Pulmonary artery endothelial cell (primary cell): ENCODE measurements around the gene CRACR2A. TPM values are rescaled to one million over a fixed set of nuclear protein-coding genes. Genes with fewer than 3 reads are reported as not detected.

Source experiments
- DNase-seq: peaks from one replicate; pipeline ENCODE4 v3.0.0-alpha.2; 2011; ENCODE audit warnings: low read depth, low spot score
- total RNA-seq: library from RNA; depleted of rRNA; stranded (reverse); fragments of >200 nt; gene quantifications from 2 replicates; pipeline ENCODE4 v1.2.3, GENCODE V29; 2014

The CRACR2A gene
- total RNA-seq, 1 donor from 2014 or later = 7.1 TPM

DNA sequence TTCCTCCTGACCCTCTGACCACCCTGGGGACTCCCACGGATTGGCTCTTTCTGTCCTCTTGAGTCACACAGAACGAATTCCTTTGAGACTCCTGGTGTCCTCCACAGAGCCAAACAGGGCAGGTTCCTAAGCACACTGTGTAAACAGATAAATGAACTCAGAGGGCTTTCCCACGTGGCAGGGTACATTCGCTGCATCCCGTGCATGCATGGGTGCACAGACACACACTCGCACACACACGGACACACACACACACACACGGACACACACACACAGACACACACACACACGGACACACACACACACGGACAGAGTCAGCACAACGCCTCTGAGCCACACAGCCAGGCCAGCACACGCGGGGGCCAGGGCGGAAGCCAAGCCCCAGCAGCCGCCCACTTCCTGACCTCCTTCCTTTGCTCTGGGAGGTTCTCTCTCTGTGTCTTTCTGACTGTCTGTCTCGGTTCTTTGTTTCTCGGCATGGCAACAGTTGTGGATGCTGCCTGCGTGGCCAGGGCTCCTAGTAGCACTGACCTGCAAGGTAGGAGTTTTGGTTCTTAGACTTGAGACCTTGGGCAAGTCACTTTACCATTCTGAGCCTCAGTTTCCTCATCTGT is 706 bp downstream of the CRACR2A start:
- DNase-seq = peak; percentile 22

DNA sequence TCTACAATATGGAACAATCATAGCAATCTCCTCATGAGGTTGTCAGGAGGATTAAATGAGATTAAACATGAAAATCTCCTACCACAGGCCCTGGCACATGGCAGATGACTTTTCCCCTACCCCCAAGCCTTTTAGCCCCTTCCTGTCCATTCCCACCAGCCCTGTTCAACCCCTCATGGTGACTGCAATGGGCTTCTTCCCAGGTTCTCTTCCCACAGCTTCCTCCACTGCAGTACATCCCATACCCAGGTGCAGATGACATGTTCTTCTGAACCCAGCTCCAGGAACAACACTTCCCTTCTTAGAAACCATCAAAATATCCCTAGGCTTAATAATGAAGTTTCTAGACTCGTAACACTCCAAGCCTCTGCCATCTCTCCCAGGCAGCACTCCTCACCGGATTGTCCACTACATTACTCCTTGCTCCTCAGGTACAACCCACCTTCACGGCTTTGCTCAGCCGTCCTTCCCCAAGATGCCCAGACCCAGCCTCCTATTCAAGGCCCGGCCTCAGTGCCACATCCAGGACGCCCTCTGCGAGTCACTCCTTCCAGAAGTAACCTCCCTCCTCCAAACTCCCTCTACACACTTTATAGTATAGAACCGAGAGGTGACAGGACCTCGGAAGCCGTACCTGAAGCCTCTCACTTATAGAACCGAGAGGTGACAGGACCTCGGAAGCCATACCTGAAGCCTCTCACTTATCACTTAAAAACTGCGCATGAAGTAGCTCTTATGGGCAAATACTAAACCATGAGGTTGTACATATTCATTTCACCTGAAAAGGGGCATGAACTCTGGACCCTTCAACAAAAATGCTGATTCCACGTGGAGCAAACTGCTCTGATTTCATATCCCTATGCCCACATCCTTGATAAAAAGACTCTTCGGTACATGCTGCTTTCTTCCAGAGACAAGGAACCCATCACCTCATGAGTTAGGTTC is 1.5 kb downstream of the CRACR2A start:
- no peak for DNase-seq

DNA sequence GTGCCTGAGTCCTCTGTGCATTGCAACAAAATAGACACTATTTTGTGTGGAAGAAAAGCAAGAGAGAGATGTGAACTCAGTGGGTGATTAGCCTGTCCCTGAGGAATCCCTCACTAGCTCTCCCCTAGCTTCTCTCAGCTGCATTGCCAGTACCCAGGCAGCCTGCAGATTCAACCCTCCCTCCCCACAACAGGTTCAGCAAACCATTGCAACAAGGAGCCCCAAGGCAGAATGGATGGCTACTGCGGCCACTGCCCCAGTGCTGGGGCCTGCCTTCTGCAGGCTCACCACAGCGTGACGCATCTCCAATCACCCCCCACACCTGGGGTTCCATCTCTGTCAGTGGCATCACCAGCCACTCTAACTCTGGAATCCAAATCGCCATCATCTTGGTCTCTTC is 2.3 kb downstream of the CRACR2A start:
- no peak for DNase-seq

DNA sequence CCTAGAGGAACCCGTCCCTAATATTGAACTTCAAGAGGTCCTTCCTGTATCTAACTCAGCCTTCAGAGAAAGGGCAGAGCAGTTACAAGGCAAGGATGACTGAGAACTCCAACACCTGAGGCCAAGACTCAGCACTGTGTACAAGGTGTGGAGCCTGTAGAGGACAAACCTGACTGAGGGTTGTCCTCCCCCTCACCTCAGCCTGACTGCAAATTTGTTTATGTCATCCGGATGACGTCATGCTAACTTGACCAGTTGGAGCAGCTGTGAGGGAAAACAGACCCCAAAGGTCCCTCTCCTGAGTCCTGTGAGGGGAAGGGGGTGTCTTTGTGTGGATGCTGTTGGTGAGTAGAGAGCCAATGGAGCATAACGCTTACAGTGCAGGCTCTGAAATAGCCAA is 4.3 kb downstream of the CRACR2A start:
- no peak for DNase-seq

DNA sequence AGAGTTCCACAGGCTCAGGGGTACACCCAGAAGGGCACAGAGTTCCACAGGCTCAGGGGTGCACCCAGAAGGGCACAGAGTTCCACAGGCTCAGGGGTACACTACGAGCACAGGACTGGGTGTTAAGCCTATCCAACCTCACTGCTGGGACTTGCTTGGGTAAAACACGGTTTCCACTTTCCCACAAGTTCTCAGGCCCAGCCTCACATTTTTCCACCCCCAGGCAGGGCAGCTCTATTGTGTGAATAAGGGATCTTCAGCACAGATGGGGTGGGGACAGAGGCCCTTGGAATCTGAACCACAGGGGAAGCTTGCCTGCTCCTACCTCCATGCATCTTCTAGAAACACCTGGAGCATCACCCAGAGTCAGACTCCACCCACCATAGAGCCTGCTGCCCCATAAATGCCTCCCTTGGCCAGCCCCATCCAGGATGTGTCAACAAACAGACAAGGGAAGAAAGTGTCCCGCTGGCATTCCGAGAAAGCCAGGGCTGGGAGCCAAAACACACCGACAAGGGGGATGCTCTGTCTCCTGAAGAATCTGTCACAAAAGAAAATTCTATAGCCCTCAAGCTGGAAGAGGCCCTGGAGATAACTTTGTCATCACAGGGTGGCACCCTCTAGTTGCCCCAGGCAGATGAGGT is 4.8 kb downstream of the CRACR2A start:
- no peak for DNase-seq

DNA sequence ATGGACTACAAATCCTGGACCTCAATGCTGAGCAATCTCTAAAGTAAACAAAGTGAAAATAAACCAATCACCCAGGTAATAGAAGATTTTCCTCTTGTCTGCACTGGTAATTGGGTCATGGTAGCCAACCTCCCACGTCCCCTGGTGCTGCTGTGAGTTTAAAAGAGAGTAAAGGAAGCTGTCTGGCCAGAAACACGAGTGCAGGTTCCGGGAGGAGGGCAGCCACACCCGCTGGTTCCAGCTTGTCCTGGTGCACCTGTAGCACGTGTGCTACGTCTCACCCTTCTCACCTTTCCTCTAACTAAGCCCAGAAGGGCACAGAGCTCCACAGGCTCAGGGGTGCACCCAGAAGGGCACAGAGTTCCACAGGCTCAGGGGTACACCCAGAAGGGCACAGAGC is 5.4 kb downstream of the CRACR2A start:
- DNase-seq = no peak

DNA sequence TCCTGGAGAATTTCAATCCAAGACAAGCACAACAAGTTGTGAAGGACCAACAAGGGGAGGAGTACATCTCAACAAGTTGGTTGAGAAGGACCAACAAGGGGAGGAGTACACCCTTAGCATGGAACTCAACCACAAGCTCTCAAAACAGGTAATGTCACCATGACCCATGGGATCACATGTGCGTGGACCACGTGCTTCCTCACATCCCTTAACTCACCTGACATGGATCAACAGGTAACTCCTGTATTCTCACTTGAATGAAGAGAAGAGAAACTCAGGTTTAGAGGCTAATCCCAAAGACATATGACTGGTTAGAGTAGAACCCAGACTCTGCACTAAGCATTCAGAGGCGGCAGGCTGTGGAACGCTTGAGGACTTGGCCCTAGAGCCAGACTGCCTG is 6.2 kb downstream of the CRACR2A start:
- DNase-seq = no peak

DNA sequence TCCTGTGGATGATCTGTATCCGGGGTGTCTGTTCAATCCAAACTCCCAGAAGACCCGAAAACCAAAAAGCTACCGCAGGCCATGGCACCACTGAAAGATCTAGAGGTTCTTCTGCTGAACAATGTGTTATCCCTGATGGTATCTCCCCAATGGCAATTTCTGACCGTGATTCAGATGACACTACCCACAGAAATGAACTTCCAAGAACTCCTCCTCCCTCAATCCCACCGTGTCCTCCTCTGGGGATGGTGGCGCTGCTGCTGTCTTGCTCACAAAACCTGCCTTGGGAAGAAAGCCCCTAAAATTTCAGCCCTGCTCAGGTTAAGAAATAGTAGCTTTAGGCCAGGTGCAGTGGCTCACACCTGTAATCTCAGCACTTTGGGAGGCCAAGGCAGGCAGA is 7.8 kb downstream of the CRACR2A start:
- no peak for DNase-seq

DNA sequence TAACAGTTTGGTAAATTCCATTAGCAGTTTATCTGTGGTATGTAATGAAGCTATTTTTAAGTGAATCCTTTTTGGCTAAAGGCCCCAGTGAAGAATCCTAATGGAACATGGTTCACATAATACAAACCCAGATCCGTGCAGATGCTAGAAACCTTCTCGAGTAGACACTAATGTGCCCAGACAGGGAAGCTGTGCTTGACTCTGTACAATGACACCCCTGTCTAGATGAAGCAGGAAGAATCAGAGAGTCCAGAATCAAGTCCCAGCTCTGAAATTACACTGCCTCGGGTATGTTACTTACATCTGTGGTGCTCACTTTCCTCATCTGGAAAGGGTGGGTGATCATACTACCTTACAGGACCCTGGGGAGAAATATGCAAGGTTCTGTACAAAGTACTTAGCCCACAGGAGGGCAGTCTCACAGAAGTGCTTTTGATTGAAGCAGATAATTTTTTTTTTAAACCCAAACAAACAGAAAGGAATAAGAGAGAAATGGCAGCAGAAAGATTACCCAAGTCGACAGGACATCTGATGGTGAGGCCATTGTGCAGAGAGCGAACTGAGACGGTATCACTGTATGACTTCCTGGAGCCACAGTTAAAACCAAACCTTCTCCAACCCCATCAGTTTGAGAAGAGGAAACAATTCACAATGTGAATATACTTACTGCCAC is 8.5 kb downstream of the CRACR2A start:
- no peak for DNase-seq

DNA sequence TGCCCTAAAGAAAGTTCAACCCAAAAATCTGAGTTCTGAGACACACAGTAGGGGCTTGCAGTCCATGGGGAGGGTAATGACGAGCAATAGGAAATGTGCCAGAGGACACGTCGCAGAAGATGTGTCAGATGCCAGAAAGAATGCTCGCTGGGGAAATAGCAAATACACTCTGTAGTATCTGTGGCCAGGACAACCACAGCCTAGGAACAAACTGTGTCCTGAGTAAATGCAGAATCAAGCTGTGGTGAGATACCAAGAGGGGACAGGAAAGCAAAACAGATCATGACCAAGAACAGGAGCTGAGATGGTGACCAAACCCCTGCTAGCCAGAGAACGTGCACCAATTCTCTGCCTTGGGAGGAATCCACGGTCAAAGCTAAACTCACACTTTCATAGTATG is 9.1 kb downstream of the CRACR2A start:
- DNase-seq = no peak

DNA sequence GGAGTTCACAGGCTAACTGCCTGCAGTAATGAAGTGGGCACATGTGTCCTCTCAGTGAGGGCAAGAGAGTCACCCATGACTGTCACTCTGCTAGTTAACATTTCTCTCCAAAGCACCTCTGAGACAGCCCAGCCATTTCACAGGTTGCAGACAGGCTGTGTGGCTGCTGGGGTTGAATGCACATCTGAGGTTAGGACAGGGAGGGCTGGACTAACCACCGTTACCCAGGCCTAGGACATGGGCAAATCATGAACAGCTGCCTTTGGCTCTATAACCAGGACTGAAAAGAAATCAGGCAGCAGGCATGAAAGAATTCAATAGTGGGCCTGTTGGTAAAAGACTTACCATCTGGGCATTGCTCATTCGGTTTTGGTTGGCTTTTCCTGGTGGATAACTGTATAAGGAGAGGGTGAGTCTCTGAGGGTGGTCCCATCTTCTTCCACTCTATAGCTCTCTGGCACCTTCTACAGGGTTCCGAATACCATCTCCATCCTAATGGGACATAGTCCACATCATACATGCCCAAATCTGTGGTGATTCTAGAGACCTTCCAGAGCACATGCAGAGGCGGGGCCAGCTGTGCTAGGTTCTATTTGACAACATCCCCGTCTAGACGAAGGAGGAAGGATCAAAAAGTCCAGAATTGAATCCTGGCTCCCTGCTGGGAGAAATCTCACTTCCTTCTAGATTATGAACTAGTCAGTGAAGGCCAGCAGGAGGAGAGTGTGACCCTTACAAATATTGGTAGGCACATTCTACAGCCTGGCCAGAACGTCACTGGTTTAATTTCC is 10.8 kb downstream of the CRACR2A start:
- no peak for DNase-seq

DNA sequence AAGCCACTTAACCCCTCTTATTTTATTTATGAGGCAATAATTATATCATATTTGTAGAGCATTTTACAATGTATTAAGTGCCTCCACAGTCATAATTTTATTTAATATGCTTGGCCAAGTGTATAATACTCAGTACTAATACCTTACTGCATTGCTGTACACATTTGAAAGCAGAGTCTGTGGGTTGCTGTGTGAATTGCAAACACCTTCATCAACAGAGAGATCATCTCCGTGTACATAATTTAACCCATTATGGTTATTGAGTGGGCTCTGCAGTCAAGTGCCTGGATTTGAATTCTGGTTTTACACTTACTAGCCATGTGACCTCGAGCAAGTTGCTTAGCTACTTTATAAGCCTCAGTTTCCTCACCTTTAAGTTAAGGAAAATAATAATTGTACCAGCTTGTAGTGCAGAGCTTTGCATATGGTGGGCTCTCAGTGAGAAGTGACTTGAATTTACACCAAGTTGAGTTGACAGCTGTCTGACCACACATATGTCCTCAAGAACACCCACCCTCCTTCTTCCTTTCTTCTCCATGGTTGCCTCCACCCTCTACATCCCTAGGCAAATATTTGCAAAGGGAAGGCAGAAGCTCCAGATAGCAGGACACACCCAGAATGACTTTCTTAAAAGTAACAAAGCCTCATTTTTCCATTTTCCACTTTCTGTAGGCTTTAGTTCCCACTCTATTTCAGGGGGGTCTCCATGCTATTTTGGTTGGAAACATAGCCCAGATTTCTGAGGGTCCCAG is 12.3 kb downstream of the CRACR2A start:
- DNase-seq = no peak

DNA sequence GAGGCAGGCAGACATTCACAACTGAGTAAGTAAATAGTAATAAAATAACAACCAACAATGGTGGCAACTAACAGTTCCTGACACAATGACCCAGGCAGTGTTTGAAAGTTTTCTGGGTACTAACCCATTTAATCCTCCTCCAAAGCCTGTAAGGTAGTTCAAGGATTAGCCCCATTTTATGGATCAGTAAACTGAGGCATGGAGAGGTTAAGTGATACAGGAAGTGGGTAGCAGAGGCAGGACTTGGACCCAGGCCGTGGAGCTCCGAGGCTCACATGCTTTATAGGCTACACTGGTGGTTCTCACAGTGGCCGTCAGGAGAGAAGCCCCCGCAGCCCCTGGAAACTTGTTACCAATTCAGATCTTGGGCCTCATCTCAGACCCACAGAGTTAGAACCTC is 17.5 kb downstream of the CRACR2A start:
- DNase-seq = no peak

DNA sequence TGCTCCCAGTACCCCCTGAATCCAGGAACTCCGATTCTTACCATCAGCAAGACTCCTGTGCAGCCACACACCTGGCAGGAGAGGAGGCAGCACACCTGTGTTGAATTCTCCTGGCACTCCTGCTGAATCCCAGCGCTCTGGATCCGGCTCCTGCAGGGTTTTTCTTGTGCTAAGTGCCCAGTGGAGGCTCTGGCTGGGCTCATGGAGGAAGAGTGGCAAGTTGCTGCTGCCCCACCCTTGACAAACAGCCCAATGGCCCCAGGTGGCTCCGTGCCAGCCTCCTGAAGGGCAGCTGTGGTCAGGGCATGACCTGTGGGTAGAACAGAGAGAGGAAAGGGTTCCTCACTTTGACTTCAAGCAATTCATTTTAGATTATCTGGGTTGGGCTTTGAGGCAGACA is 20.0 kb downstream of the CRACR2A start:
- no peak for DNase-seq

DNA sequence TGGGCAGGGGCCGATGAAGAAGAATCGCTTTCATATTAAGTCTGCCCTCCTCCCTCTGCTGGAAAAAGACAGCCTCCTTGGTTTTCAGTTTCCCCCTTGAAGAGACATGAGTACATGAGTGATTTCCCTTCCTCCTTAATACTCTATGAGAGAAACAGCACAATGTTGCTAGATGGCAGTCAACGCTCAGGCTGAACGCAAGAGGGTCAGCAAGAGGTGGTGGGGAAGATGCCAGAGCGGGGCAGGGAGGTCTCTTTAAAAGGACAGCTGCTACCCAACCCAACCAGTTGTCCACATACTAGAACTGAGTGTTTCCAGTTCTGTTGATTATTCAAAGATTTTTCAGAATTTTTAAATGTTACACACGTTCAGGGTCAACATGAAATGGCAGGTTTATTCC is 22.8 kb downstream of the CRACR2A start:
- no peak for DNase-seq

DNA sequence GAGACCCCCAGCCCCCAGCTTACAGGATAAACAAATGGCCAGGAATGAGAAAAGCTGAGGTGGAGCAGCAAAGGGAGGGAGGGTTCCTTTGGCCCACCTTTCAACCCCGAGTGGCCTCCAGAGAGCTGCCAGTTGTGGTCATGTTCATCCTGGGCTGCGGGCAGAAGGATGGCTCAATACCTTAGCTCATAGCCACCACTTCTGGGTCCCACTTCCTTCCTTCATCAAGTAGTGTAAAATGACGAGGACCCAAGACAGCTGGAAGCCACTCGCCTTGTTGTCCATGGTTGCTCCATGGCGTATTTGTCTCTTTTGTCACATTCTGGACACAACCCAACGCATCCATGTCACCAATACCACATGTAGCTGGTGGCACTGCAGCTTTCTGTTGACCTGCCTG is 24.2 kb downstream of the CRACR2A start:
- DNase-seq = no peak

DNA sequence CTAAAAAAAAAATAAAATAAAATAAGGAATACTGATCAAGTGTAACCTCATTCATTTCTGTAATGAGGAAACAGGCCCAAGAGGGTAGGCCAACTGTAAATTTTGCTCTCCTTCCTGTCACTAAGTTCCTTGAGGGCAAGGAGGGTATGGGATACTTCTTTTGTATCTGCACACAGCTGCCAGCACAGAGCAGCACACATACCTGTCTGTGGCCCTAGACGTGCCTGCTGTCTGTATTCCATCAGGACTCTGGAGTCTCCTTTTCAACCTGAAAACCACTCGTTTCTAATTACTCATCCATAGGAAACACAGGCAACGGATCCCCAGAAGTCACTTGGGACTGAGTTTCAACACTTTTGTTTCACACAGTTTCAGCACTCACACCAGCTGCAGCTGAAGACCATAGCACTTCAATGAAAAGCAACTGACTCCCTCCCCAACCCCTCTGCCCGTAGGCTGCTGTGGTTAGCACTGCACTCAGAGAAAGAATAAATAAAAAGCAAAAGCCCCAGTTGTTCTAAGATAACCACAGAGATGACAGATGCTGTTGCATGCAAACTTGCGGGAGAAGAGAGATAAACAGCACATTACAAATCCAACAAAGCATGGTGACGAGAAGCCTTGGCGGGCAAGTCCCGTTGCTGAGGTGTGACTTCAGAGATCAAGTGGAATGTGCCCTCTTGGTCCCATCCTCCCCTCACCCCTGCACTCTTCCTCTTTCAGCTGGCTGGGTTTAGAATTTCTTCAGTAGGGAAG is 24.9 kb downstream of the CRACR2A start:
- no peak for DNase-seq

DNA sequence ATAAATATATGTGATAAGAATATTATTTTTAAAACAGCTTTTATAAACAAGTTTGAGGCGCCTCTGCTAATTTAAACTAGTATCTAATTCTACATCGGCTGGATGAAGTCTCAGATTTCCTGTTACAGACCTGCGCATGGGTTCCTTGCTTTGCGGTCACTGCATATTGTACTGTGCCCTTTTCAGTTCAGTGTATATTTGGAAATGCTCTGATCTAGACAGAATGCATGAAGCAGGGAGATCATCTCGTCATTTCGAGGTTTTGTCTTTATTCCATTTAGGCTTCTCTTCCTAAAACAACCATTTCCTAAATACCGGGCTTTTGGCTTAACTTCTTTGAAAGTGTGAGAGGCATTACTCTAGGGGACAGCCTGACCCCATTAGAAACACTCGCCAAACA is 25.6 kb downstream of the CRACR2A start:
- no peak for DNase-seq

DNA sequence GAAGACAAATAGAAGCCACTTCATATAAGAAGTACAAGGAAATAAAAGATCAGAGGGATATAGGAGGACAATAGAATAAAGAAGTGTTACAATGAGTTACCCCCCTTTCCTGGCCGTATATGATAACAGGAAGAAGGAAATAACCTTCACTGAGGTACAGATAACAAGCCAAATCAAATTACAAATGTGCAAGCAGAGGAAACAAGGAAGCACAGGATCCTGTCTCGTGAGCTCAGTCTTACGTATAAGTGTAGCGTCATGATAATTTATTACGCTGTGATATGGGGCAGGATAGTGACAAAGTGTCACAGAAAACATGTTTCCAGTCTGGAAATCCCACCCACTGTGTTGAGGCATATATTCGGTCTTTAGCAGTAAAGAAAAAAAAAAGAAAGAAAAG is 26.5 kb downstream of the CRACR2A start:
- DNase-seq = no peak
